SH-SY5Y (cell line): ENCODE measurements around the gene TBCA.

Experiments used
- GATA2 ChIP-seq: IDR thresholded peaks from 2 replicates; pipeline ENCODE4 v1.6.1; 2011; ENCODE audit warnings: mild to moderate bottlenecking, low read depth, low read length
- GATA3 ChIP-seq: IDR thresholded peaks from 2 replicates; pipeline ENCODE4 v1.6.1; 2011; ENCODE audit warnings: low read depth, mild to moderate bottlenecking, low read length, moderate library complexity

GRCh38 chr5:77798456-77798855 is 22.3 kb upstream of the TBCA start:
- no peak for TF ChIP-seq GATA3
- TF ChIP-seq GATA2, result no peak
